GM18498 (cell line): ENCODE measurements around the gene BHLHA15.

Experiments used
- ATAC-seq: cut with Tn5 transposase; IDR thresholded peaks from one replicate; pipeline ENCODE4 v1.9.1; 2021; ENCODE audit warnings: mild to moderate bottlenecking, moderate library complexity; ENCODE audit not compliant: unreplicated experiment

The BHLHA15 gene

DNA sequence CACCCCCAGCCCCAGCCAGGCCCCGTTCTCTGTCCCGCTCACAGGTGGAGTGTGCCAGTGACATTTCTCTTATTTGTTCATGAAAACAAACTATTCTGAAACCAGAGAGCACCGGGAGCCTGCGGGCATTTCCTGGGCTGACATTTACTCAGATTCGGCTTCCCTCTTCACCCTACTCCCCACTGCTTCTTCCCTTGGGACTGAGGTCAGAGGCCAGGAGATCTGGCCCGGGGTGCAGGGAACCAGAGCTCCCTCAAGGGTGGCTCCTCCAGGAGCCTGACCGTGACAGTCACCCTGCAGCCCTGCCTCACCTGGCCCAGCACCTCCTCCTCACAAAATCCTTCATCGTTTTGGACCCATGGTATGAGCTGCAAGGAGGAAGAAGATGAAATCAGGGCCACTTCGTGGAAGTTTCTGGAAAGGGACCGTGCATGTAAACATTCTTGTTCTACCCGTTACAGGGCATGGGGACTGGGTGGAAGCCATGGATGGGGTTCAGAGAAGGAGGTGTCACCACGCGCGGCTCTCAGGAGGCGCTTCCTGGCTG, 12.2 kb downstream of the BHLHA15 start:
- ATAC-seq, result no peak

DNA sequence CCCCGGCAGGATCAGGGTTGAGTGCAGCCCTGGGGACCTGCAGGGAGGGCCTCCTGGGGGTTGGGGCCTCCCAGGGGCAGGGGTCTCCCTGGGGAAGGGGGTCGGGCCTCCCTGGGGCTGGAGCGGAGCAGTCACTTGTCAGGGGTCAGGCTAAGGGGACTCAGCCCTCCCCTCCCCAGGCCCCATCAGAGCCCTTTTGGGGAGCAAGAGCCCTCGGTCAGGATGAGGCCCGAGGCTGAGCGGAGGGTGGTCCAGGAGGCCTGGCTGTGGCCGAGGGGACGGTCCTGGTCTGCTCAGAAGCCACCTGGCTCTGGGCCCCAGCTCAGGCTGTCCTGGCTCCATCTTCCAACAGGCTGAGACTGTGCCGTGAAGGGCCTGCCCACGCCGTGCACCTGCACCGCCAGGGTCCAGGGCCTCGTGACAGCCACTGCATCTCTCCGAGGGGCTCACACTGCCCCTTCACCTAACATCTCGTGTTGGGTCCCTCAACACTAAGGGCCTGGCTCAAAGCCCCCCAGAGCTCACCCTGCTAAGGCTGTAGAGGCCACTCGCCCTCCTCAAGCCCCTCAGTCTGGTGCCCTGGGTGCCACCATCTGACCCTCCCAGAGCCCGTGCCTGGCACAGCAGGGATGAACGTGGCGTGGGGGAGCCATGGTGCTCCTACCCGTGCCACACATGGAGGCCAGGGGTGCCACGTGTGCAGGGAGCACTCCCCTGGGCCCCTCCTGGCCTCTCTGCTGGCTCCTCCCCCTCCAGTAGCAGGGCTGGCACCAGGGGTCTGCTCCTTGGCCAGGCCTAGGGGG, 12.9 kb downstream of the BHLHA15 start:
- no peak for ATAC-seq

DNA sequence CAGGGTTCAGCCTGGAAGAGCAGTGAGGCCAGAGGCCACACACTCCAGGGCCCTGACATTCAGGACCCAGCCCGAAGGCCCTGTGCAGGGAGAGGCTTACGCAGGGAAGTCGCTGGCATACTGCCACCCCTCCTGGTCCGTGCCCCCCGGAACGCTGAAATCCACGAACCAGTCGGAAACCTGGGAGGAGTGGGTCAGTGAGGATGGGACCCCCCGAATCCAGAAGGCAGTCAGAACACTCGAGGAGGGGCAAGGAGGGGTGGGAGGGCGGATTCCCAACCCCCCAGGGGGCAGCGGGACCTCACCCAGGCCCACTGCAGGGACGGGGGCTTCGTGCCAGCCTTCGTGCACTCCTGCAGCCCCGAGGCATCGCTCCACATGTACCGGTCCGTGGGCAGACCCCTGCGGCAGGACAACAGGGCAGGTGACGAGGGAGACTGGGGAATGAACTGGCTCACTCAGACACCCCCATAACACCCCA, 13.5 kb downstream of the BHLHA15 start:
- ATAC-seq, result no peak

DNA sequence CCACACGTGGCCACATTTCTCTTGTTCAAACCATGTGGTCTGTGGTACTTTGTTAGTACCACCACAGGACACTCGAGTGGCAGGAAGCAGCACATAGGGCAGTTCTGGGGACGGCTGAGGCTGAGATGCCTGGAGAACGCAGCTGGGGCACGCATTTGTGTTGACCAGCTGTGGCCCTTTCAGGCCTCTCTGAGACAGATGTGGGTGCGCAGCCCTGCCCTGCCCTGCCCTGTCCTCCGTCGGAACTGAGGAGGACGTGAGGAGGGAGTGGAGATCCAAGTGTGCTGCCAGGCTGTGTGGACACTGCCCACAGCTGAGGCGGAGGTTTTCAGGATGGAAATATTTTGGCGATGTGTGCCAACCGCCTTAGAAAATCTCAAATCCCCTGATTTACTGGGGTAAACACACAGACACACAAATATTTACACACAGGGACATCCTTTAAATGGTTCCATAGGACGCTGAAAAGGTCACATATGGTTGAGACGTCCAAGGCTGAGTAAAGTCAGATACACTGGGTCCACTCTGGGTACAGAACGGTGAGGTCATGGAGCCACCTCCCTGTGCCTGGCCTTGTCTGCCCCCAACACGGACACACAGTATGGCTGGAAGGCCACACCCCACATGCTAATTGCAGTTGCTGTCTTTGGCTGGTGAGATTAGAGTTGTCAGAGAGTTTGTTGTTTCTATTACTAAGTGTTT, 14.8 kb downstream of the BHLHA15 start:
- ATAC-seq, result no peak

DNA sequence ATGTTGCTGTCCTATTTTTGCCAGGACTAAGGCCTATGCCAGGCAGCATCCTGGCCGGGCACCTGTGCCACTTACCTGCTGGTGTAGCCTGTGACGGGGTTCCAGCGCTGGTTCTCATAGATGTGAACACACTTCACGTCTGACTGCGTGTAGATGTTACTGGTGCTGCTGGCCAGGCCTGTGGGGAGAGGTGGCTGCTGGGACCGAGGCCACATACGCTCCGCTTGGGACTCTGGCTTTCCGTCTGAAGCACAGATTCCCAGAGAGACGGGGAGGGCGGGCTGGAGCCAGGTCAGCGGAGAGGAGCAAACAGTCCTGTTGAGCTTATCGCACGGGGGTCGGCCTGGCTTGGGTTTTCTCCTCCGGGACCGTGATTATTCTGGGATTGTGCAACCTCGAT, 16.7 kb downstream of the BHLHA15 start:
- no peak for ATAC-seq

DNA sequence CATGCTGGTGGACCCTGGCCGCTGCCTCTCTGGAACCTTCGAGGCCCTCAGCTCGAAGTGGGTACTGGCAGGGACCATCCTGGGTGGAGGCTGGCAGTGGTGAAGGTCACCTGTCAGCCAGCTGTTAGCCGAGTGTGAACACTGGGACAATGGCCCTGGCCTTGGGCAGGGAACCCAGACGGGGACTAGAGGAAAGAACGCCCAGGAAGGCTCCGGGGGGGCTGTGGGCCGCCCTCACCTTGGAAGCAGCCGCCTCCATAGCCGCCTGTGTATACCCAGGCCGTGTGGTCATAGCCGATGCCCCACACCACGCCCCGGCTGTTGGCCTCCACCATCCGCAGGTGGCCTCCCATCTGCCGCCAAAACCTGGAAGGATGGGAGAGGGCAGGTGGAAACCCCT, 17.6 kb downstream of the BHLHA15 start:
- no peak for ATAC-seq

DNA sequence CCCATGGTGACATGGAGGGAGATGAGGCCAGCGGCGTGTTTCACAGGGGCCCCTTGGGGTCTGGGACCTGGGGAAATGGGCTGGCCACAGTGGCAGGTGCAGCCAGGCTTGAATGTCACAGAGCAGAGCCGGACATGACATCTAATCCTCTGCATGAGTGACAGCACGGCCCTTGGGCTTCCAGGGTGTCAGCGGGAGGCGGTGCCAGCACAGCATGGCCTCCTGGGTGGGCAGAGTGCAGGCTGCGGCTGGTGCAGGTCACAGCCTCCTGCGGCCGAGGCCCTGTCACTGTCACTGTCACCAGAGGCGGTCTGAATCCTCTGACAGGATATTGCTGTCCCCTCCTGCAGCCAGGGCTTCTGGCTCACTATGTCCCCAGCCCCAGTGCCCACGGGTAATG, 18.2 kb downstream of the BHLHA15 start:
- no peak for ATAC-seq

DNA sequence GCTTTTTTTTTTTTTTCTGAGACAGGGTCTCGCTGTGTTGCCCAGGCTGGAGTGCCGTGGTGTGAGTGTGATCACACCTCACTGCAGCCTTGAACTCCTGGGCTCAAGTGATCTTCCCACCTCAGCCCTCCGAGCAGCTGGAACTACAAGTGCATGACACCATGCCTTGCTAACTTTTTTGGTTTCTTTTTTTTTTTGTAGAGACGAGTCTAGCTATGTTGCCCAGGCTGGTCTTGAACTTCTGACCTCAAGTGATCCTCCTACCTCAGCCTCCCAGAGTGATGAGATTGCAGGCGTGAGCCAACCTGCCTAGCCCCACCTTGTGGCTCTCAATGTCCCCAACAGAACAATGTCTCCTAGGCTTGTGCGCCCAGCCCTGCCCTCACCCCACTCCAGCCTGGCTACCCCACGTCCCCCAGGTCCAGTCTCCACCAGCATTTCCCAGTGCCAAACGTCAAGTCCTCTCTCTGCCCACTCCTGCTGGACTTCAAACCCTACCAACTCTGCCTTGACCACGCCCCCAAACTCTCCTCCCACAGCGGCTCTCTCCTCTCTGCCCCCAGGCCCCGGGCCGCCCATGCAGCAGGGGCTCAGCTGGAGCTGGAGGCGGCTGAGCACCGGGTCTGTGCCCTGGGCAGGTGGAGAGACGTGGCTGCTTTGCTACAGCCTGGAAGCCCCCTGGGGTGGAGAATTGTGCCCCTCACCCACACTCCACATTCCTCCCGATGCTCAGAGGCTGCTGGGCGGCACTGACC, 18.9 kb downstream of the BHLHA15 start:
- no peak for ATAC-seq

DNA sequence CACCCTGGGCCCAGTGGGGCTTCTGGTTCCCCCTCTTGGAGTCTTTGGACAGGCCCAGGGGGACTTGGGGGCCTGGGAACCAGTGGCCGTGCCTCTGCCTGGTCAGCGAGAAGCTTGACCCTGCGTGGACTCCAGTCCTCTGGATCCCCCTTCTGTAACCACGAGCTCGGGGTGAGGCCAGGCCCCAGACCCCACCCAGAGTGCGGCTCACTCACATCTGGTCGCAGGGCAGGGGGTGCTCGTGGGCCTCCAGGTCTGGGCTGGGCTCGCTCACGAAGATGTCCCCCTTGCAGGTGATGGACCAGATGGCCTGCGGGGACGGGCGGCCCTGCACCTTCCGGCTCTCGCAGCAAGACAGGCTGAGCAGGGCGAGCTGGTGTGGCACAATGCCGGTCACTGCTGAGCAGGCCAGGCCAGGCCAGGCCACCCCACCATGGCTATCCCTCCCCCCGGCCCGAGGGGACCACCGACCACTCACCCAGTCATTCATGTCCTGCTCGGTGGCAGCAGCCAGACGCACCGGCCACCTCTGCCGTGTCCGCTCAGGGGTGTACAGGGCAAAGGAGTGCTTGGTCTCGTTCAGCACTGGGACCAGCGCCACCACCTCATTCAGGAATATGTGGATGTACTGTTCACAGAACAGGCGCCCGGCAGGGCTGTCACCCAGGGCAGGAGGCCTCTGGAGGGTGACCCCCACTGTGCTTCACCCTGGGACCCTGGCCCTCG, 19.7 kb downstream of the BHLHA15 start:
- ATAC-seq, result no peak

DNA sequence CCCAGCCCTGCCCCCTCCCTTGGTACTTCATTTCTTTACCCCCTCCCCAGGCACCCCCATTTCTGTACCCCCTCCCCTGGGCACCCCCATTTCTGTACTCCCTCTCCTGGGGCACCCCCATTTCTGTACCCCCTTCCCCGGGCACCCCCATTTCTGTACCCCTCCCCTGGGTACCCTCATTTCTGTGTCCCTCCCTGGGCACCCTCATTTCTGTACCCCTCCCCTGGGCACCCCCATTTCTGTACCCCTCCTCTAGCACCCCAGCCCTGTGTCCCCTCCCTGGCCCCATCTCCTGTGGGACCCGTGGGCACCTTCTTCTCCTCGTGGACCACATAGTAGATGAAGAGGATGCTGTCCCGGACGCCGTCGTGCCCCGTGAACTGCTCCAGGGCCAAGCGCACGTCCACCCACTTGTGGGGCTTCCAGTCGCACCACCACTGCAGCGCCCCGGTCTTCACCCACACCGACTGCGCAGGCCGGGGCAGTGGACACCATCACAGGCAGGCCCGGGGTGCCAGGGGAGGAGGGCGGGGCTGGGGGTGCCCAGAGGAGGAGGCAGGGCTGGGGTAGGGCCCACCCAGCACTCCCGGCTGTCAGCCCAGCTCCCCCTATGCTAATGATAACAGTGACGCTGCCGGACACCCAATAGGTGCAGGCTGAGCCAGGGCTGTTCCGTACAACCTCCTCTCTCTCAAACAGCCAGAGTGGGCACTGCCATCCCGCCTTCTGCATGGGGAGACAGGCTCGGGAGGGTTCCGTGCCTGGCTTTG, 20.4 kb downstream of the BHLHA15 start:
- ATAC-seq, result no peak

DNA sequence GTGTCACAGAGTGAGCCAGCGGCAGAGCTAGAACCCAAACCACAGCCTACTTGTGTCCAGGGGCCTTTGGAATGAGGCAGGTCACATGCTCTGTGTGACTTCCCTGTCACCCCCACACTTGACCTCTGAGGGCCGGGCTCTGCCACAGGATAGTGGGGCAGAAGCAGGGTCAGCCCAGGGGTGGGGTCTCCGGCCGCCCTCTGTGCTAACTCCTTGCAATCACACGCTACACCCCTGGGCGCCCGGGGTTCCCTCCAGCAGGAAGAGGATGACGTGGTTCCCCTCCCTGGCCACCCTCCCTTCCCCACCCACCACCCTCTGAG, 21.0 kb downstream of the BHLHA15 start:
- no peak for ATAC-seq

DNA sequence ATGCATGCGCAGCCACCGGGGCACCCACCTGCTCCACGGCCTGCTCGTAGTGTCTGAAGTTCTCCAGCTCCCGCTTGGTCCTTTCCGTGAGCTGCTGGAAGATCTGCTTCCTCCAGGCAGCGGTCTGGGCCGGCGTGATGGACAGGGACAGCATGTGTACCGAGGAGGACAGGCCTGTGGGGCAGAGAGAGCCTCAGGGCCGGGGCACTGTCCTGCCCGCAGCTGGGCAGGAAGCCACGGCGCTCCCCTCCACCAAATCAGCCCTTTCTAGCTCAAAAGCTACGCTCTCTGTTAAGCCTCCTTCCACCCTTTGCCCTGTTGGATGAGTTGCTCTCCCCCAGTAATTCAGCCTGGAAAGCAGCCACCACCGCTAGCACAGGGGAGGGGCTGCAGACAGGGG, 21.6 kb downstream of the BHLHA15 start:
- no peak for ATAC-seq

DNA sequence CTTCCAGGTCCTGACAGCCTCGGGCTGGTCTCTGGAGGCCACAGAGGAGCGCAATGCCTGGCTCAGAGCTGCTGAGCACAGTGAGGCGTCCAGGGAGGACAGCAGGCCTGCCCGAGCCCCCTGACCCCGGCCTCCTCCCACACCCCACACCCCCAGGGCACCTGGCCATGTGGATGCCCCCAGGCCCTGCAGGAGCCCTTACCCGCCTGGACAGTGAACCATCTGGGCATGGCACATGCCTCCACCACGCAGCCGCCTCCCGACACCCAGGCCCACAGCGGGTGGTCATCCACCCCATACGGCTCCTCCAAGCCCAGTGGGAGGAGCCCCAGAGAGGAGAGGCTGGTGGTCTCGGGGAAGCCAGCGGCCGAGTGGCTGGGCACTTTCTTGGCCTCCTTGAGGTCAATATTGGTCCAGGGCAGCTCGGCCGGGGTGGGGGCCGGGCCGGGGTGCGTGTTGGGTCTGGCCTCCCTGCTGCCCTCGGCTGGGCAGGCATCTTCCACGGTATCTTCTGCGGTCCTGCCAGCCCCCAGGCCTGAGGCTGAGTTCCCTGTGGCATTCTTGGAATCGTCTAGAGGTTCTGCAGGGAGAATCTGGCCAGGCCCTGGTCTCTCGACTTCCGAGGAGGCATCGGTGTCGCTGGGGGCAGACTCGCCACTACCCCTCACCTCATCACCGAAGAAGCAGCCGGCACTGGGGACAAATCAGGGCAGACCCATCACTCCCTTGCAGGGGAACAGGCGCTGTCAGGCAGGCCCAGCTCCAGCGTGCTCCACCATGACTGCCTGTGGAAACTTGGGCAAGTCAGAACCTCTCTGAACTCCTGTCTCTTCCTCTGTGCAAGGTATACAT, 22.2 kb downstream of the BHLHA15 start:
- ATAC-seq, result no peak

DNA sequence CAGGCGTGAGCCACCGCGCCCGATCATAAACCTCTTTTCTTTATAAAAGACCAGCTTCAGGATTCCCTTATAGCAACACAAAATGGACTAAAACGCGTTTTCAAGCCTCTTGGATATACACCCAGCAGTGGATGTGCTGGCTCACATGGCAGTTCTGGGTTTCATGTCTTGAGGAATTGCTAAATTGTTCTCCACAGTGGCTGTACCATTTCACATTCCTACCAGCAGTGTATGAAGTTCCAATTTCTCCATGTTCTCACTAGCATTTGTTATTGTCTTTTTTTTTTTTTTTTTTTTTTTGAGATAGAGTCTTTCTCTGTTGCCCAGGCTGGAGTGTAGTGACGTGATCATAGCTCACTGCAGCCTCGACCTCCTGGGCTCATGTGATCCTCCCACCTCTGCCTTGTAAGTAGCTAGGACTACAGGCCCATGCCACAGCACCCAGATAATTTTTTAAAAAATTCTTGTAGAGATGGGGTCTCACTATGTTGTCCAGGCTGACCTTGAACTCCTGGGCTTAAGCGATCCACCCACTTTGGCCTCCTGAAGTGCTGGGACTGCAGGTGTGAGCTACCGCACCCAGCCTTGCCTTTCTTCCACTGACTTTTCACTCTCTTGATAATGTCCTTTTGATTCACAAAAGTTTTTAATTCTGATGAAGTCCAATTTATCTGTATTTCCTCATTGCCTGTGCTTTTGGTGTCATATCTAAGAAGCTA, 23.3 kb downstream of the BHLHA15 start:
- no peak for ATAC-seq

DNA sequence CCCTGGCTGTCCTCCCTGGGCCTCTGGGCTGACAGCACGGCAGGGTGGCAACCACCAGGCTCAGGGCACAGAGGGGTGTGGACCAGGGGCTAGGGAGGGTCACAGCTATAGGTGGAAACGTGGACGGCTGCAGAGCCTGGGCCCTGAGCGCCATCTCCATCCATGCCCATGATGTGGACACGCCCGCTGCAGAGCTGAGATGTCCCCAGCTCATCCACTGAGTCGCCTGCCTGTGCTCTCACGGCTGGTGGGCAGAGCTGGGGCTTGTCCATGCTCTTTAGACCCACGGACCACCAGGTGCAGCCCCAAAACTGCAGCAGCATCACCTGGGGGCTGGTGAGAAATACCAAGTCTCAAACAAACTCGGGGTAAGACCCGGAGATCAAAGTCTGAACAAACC, 24.7 kb downstream of the BHLHA15 start:
- no peak for ATAC-seq

DNA sequence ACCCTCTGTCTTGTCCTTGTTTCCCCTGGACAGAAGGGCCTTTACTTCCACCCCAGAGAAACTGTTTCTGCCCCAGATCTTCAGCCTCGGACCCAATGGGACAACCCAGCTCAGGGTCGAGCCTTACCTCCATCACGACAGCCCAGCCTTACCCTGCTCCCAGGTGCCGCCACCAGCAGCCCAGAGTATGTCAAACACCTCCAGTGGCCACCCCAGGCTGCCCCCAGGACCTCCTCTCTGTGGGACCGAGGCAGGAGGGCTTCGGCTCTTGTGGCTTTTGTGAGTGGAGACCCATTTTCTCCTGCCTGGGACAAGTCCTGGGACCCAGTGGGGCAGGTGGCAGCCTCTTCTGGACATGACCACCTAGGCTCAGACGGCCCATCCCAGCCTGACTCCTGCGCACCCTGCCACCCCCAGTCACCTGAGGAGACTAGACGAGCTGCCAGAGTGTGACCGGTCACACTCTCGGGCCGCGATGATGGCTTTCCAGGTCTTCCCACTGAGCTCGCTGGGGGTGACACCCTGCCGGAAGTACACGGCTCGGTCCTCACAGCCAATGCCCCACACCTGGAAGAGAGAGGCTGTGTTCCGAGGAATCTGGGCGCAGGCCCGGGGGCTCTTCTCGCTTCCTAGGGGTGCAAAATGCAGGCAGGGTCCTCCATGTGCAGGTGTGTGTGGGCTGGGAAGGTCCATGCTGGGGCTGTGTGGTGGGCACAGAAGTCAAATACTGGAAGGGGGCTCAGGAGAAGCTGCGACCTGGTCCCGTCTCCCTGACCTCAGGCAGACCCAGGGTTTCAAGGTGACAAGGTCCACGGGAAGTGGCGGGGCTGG, 25.3 kb downstream of the BHLHA15 start:
- ATAC-seq, result no peak

DNA sequence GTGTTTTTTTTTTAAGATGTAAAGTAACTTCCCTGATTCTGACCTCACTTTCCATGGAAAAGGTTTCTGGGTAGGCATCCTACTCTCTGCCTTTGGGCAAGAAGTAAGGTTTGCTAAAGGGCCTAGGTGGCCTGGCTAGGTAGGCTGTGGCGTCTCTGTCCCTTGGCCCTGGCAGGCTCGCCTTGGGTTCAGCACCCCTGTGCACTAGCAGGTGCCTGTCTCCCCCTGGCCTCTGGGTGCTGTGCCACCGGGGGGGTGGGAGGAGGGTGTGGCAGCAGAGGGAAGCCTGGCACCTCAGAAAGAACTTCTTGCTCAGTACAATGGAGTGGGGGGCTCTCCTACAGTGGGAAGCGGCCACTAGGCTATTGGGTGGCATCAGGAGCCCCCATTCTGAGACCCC, 26.8 kb downstream of the BHLHA15 start:
- ATAC-seq, result no peak

DNA sequence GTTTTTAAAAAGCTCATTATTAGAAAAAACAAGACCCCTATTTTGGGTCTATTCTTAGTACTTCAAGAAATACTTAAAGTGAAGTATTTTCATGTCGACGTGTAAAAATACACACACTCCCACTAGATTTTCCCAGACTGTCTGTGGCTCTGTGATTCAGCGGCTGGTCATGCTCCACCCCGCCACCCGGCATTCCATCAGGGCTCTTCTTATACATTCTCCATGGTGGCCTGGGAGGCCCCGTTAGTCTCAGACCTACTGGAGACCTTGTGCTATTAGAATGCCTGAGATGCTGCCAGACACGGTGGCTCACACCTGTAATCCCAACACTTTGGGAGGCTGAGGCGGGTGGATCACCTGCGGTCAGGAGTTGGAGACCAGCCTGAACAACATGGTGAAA, 27.7 kb downstream of the BHLHA15 start:
- ATAC-seq, result no peak
